ENCODE measurements around the gene TRIM8.

TRIM8 gene

DNA sequence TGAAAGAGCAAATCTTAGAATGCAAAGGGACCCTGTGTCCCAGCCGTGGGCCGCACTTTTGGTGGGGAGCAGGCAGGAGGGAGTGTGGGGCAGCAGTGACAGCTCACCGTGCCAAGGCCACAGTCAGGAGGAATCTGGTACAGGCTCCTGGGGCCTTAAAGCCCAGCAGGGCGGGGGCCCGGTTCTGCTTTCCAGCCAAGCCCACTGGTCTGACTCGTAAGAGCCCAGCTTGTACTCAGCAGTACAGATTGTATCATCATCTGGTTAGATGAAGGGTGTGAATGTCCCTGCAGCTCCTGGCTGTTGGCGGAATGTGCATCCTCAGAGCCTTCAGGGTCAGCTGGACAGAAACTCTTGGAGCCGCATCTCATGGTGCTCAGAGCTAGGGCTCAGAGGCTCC lies 30.5 kb upstream of the TRIM8 start:
- TF ChIP-seq POLR2AphosphoS5 (IDR thresholded peaks at IDR 0.05; ENCODE audit: low read depth) (no peak), REST (IDR thresholded peaks at IDR 0.05; ENCODE audit: insufficient replicate concordance, low read depth) (no peak), SPI1 (IDR thresholded peaks at IDR 0.05; ENCODE audit: borderline replicate concordance, low read depth) (no peak), GABPA (IDR thresholded peaks at IDR 0.05; ENCODE audit: low read depth) (no peak)
- TF ChIP-seq, protein P1, sequence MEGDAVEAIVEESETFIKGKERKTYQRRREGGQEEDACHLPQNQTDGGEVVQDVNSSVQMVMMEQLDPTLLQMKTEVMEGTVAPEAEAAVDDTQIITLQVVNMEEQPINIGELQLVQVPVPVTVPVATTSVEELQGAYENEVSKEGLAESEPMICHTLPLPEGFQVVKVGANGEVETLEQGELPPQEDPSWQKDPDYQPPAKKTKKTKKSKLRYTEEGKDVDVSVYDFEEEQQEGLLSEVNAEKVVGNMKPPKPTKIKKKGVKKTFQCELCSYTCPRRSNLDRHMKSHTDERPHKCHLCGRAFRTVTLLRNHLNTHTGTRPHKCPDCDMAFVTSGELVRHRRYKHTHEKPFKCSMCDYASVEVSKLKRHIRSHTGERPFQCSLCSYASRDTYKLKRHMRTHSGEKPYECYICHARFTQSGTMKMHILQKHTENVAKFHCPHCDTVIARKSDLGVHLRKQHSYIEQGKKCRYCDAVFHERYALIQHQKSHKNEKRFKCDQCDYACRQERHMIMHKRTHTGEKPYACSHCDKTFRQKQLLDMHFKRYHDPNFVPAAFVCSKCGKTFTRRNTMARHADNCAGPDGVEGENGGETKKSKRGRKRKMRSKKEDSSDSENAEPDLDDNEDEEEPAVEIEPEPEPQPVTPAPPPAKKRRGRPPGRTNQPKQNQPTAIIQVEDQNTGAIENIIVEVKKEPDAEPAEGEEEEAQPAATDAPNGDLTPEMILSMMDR (IDR thresholded peaks at IDR 0.05; ENCODE audit: insufficient read depth, low read length): no peak
- no peak overlapping the region for H3K4me3 ChIP-seq (replicated peaks; ENCODE audit: insufficient read depth, low read length)
- no peaks in the 10 kb centered on the region for H3K27me3 ChIP-seq (ENCODE audit: insufficient read depth, poor library complexity, severe bottlenecking)
- no peak for DNase-seq (ENCODE audit: low read depth in 1 of 2, low spot score in 1 of 2)
- no peak overlapping the region for H3K27ac ChIP-seq (replicated peaks)

DNA sequence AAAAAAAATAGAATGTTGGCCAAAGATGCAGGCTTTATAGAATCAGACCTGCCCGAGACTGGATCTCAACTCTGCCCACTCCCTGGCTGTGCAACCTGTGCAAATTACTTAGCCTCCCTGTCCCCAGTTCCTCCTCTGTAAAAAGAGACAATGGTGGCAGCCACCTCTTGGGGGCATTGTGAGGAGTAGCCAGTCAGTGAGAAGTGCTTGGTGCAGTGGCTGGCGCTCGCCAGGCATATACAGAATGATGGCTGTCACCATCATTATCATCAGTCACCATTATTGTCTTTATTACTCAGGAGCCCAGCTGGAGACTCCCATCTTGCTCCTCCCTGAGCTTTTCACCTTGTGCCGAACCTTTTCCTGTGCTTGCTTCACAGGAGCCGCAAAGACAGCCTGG lies 29.4 kb upstream of the TRIM8 start:
- Histone ChIP-seq H3K27ac (replicated peaks) (no peak overlapping the region), H3K4me3 (replicated peaks; ENCODE audit: insufficient read depth, low read length) (no peak overlapping the region), H3K27me3 (ENCODE audit: insufficient read depth, poor library complexity, severe bottlenecking) (no peaks in the 10 kb centered on the region)
- no peak for DNase-seq (ENCODE audit: low read depth in 1 of 2, low spot score in 1 of 2)
- TF ChIP-seq GABPA (IDR thresholded peaks at IDR 0.05; ENCODE audit: low read depth): no peak
- TF ChIP-seq, protein P1 (IDR thresholded peaks at IDR 0.05; ENCODE audit: insufficient read depth, low read length): no peak
- TF ChIP-seq POLR2AphosphoS5 (IDR thresholded peaks at IDR 0.05; ENCODE audit: low read depth): no peak
- no peak for TF ChIP-seq SPI1 (IDR thresholded peaks at IDR 0.05; ENCODE audit: borderline replicate concordance, low read depth)
- no peak for TF ChIP-seq REST (IDR thresholded peaks at IDR 0.05; ENCODE audit: insufficient replicate concordance, low read depth)

DNA sequence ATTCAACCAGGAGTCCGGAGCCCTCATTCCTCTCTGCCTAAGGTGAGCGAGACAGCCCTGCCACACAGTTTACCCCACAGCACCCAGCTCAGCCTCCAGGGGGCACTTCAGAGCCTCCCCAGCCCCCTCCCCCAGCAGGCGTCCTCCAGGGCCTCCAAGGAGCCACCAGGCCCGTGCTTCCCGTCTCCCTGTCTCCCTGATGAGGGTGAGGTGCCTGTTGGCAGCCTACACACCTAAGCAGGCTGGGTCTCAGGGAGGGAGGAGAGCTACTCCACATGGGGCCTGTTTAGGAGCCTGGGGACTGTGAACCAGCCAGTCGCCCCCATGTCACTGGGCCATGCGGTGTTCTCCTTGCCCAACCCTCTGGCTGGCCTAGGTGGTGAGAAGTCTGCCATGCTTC lies 28.9 kb upstream of the TRIM8 start:
- no peak for TF ChIP-seq POLR2AphosphoS5 (IDR thresholded peaks at IDR 0.05; ENCODE audit: low read depth)
- TF ChIP-seq, protein P1 (IDR thresholded peaks at IDR 0.05; ENCODE audit: insufficient read depth, low read length): no peak
- no peak for TF ChIP-seq SPI1 (IDR thresholded peaks at IDR 0.05; ENCODE audit: borderline replicate concordance, low read depth)
- TF ChIP-seq REST (IDR thresholded peaks at IDR 0.05; ENCODE audit: insufficient replicate concordance, low read depth): no peak
- TF ChIP-seq GABPA (IDR thresholded peaks at IDR 0.05; ENCODE audit: low read depth): no peak

More for the DNA sequence above, 28.9 kb upstream of the TRIM8 start:
- no peak for DNase-seq (ENCODE audit: low read depth in 1 of 2, low spot score in 1 of 2)
- Histone ChIP-seq H3K27me3 (ENCODE audit: insufficient read depth, poor library complexity, severe bottlenecking) (no peaks in the 10 kb centered on the region), H3K27ac (replicated peaks) (no peak overlapping the region), H3K4me3 (replicated peaks; ENCODE audit: insufficient read depth, low read length) (no peak overlapping the region)

Data from HL-60 (cell line).